Suprapubic skin (tissue), 4 donors: Measurements from ENCODE around the gene HAO1. TPM values are rescaled to one million over a fixed set of nuclear protein-coding genes. Genes with fewer than 3 reads are reported as not detected.

ENCODE experiments used
- DNase-seq, 2 donors: peaks; one replicate each; pipeline ENCODE4 v3.0.0-alpha.2; 2019; ENCODE audit warnings: low spot score in 2 of 2
- H3K27ac ChIP-seq: fragments of 200-600 bp; sonication (generic); one replicate; pipeline ENCODE4 v1.5.1; 2019
- H3K27me3 ChIP-seq: fragments of 200-600 bp; sonication (generic); one replicate; pipeline ENCODE4 v1.5.1; 2019
- H3K36me3 ChIP-seq: fragments of 200-600 bp; sonication (generic); one replicate; pipeline ENCODE4 v1.5.1; 2019
- H3K4me1 ChIP-seq: fragments of 200-600 bp; sonication (generic); one replicate; pipeline ENCODE4 v1.5.1; 2019
- H3K4me3 ChIP-seq: fragments of 200-600 bp; sonication (generic); one replicate; pipeline ENCODE4 v1.5.1; 2019; ENCODE audit warnings: mild to moderate bottlenecking
- H3K9me3 ChIP-seq: fragments of 200-600 bp; sonication (generic); one replicate; pipeline ENCODE4 v1.5.1; 2019
- CTCF ChIP-seq, 2 donors: fragments of 200-600 bp in 1 of 2; fragments of 450-650 bp in 1 of 2; sonication (generic) in 1 of 2; IDR thresholded peaks; one replicate each; pipeline ENCODE4 v1.5.1; 2016 to 2019; ENCODE audit warnings: antibody characterized with exemption in 2 of 2, mild to moderate bottlenecking in 1 of 2, moderate library complexity in 1 of 2
- EP300 ChIP-seq: sonication (generic); formaldehyde crosslinking; IDR thresholded peaks from one replicate; pipeline ENCODE4 v1.6.1; 2017; ENCODE audit warnings: antibody characterized with exemption
- POLR2A ChIP-seq, 2 donors: fragments of 450-650 bp; IDR thresholded peaks; one replicate each; pipeline ENCODE4 v1.6.1; 2017; ENCODE audit warnings: antibody characterized with exemption in 2 of 2, mild to moderate bottlenecking in 2 of 2, moderate library complexity in 2 of 2
- POLR2AphosphoS5 ChIP-seq, 3 donors: sonication (generic); formaldehyde crosslinking; IDR thresholded peaks; one replicate each; pipeline ENCODE4 v1.6.1; 2017; ENCODE audit warnings: antibody characterized with exemption in 3 of 3
- WGBS: methylation state at CpG from one replicate; pipeline ENCODE4 v1.1.5; 2018; 5-methylcytosine and 5-hydroxymethylcytosine counted together
- total RNA-seq, 4 donors: library from RNA; depleted of rRNA; stranded (reverse); fragments of >200 nt; gene quantifications; one replicate each; pipeline ENCODE4 v1.1.0, GENCODE V29; 2016

HAO1 gene
- total RNA-seq, 4 donors from 2014 or later: 0.80 TPM; not detected in 3

GRCh38 chr20:7856756-7857155 is 83.5 kb downstream of the HAO1 start:
- Histone ChIP-seq H3K27me3 (no peaks in the 10 kb centered on the region), H3K4me3 (no peak overlapping the region), H3K36me3 (no peaks in the 10 kb centered on the region), H3K27ac (no peak overlapping the region), H3K9me3 (no peaks in the 10 kb centered on the region), H3K4me1 (no peaks in the 10 kb centered on the region)
- TF ChIP-seq POLR2A (IDR thresholded peaks at IDR 0.05) (no peak), EP300 (no peak), CTCF (IDR thresholded peaks at IDR 0.05) (no peak), POLR2AphosphoS5 (IDR thresholded peaks at IDR 0.05) (no peak)
- no peak for DNase-seq
- 39% methylated on average over 2 of the region's 2 CpGs for WGBS

- TF ChIP-seq CTCF (IDR thresholded peaks at IDR 0.05) (no peak), POLR2AphosphoS5 (IDR thresholded peaks at IDR 0.05) (no peak), POLR2A (IDR thresholded peaks at IDR 0.05) (no peak), EP300 (no peak)
- no peak overlapping the region for H3K4me3 ChIP-seq
- H3K9me3 ChIP-seq: no peaks in the 10 kb centered on the region
- H3K27ac ChIP-seq: no peak overlapping the region
- H3K27me3 ChIP-seq: no peaks in the 10 kb centered on the region
- no peaks in the 10 kb centered on the region for H3K36me3 ChIP-seq
- no peaks in the 10 kb centered on the region for H3K4me1 ChIP-seq
- no peak for DNase-seq
- WGBS: 79% methylated on average over 1 of the region's 1 CpG
Observed at GRCh38 chr20:7855545-7855944, 84.7 kb downstream of the HAO1 start.

GRCh38 chr20:7853493-7853892 is 86.8 kb downstream of the HAO1 start:
- H3K4me1 ChIP-seq: no peaks in the 10 kb centered on the region
- H3K9me3 ChIP-seq: no peaks in the 10 kb centered on the region
- H3K27me3 ChIP-seq: no peaks in the 10 kb centered on the region
- TF ChIP-seq POLR2AphosphoS5 (IDR thresholded peaks at IDR 0.05) (no peak), POLR2A (IDR thresholded peaks at IDR 0.05) (no peak), EP300 (no peak), CTCF (IDR thresholded peaks at IDR 0.05) (no peak)
- H3K4me3 ChIP-seq: no peak overlapping the region
- no peak overlapping the region for H3K27ac ChIP-seq
- no peaks in the 10 kb centered on the region for H3K36me3 ChIP-seq
- DNase-seq: no peak

GRCh38 chr20:7850775-7851490 is 89.3 kb downstream of the HAO1 start:
- WGBS: 83% methylated on average over 7 of the region's 7 CpGs
- Histone ChIP-seq H3K36me3 (no peaks in the 10 kb centered on the region), H3K9me3 (no peaks in the 10 kb centered on the region), H3K27ac (no peak overlapping the region), H3K27me3 (no peaks in the 10 kb centered on the region), H3K4me3 (no peak overlapping the region), H3K4me1 (no peaks in the 10 kb centered on the region)
- no peak for TF ChIP-seq POLR2A (IDR thresholded peaks at IDR 0.05)
- TF ChIP-seq POLR2AphosphoS5 (IDR thresholded peaks at IDR 0.05): no peak
- TF ChIP-seq EP300: no peak
- no peak for TF ChIP-seq CTCF (IDR thresholded peaks at IDR 0.05)
- DNase-seq: no peak

- no peaks in the 10 kb centered on the region for H3K4me1 ChIP-seq
- H3K27ac ChIP-seq: no peak overlapping the region
- TF ChIP-seq EP300: no peak
- no peak for TF ChIP-seq POLR2AphosphoS5 (IDR thresholded peaks at IDR 0.05)
- TF ChIP-seq POLR2A (IDR thresholded peaks at IDR 0.05): no peak
- no peak for TF ChIP-seq CTCF (IDR thresholded peaks at IDR 0.05)
- no peak overlapping the region for H3K4me3 ChIP-seq
- no peaks in the 10 kb centered on the region for H3K27me3 ChIP-seq
- H3K36me3 ChIP-seq: no peaks in the 10 kb centered on the region
- DNase-seq: no peak
- 83% methylated on average over 2 of the region's 2 CpGs for WGBS
- no peaks in the 10 kb centered on the region for H3K9me3 ChIP-seq
Observed at GRCh38 chr20:7849675-7850074, 90.6 kb downstream of the HAO1 start.
